Mononuclear cell (primary cell): ENCODE results near the gene MYO7A. TPM values are rescaled to one million over a fixed set of nuclear protein-coding genes. Genes with fewer than 3 reads are reported as not detected.
"Not testable (repeated sequence)": the region's sequence is repeated elsewhere in the genome, so short reads cannot be mapped to it uniquely, and the experiment has no call there.

Source experiments
- H3K27me3 ChIP-seq: 2 replicates; pipeline ENCODE4 v1.6.0; 2011; ENCODE audit warnings: low read length, control low read depth; ENCODE audit not compliant: insufficient read depth
- H3K4me1 ChIP-seq: 2 replicates; pipeline ENCODE4 v1.5.1; 2011; ENCODE audit warnings: mild to moderate bottlenecking, low read length, control low read depth; ENCODE audit not compliant: insufficient read depth
- H3K4me3 ChIP-seq: 2 replicates; pipeline ENCODE4 v1.5.1; 2011; ENCODE audit warnings: mild to moderate bottlenecking, low read length, moderate library complexity
- H3K9me3 ChIP-seq: 2 replicates; pipeline ENCODE4 v1.5.1; 2011; ENCODE audit warnings: low read depth, mild to moderate bottlenecking, control low read depth, low read length
- total RNA-seq: library from RNA; depleted of rRNA; stranded (reverse); fragments of >200 nt; gene quantifications from one replicate; pipeline ENCODE4 v1.2.3, GENCODE V29; 2012

The MYO7A gene
- total RNA-seq, 1 donor: 1.5 TPM

DNA sequence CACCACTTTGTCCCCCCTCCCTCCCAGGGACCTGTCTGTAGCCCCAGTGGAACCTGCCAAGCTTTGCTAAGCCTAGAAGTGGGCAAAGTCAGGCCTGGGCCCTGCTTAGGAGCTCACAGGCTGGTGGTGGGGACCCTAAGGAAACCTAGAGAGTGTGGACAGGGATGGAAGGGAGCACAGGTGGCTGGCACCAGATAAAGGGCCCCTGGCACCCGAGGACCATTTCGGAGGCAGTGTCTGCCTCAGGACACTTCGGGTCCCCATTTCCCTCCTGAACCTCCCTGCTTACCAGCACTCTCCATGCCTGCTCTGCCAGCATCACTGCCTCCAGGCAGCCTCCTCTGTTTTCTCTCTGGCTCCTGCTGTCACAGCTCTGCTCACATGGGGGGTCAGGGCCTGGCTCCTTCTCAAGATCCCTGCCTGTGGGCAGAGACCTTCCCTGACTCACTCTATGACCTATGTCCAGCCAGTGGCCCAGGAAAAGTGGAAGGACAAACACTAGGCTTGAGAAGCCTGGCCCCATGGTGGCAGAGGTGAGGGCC is 39.0 kb upstream of the MYO7A start:
- Histone ChIP-seq H3K4me3 (no peak overlapping the region), H3K9me3 (no peaks in the 10 kb centered on the region), H3K27me3 (no peaks in the 10 kb centered on the region), H3K4me1 (no peaks in the 10 kb centered on the region)

DNA sequence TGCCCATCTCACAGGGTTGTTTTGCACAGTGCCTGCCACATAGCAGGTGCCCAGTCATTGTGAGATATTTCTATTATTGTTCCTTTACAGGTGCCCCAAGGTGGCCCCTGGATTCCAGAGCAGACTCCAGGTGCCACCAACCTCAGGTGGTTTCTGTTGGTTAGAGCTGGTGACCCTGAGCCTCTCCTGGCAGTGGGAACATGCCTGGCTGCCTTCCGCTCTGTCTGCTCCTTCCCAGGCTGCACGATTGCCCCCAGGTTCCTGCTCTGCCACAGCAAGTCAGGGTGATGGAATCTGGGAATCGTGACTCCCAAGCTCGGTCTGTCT is 38.0 kb upstream of the MYO7A start:
- Histone ChIP-seq H3K4me3 (no peak overlapping the region), H3K4me1 (no peaks in the 10 kb centered on the region), H3K9me3 (no peaks in the 10 kb centered on the region), H3K27me3 (no peaks in the 10 kb centered on the region)

DNA sequence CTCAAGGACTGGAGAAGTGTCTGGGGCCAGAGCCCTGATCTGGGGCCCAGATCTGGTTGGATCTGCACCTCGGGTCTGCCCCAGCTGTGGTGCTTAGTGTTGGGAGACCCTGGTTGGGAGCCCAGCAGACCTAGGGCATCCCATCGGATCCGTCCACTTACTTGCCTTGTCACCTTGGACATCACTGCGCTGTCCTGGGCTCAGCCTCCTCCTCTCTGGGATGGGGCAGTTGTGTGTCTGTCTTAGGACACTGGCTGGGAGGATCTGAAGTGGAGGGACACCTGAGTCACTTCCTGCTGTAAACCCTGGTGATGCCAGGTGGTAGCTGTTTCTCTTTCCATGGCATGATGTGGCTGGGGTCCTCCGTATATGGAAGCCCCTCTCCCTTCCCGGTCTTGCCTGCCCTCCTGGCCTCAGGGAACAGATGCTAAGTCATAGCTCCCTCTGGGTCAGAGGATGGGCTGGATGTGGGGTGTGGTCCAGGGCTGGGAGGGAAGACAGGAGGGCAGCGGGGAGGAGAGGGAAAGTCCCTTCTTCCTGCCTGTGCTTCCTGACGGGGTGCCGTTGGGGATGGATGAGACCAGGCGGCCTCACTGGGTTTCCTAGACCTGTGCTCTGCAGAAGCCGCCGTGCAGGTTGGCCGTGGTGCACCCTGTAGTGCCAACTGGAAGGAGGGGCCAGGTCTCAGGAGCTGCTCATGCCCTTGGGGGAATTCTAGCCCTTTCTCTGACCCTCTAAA is 37.5 kb upstream of the MYO7A start:
- Histone ChIP-seq H3K4me1 (no peaks in the 10 kb centered on the region), H3K27me3 (no peaks in the 10 kb centered on the region), H3K9me3 (no peaks in the 10 kb centered on the region), H3K4me3 (no peak overlapping the region)

DNA sequence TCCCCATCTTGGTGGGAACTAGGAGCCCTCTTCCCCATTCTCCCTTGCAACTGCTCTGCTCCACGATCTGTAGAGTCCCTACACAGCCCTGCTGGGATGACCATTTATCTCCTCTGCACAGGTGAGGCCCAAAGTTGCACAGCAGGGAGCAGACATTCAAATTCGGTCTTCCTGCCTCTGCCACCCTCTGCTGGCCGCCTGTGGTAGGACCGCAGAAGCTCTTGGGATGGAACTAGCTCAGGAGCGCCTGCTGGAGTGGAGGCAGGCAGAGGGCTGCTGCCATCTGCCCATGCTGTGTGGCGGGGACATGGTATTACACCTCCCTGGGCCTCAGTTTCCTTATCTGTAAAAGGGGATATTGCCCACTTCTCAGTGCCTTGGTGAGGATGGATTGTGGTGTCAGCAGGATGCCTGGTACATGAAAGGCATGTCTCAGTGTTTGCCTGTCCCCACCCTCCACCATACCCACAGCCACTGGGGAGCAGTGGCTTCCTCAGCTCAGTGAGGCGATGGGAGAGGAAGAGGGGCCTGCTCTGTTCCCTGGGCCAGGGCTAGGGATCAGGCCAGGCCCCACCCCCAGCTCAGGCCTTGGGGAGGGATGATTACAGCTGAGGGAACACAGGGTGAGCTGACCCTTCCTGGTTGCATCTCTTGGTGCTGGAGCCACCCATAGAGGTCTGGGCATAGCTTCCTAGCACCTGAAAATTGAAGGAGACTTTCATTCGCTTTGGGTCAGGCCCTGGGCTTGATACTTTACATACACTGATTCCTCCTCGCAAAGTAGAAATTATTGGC is 36.7 kb upstream of the MYO7A start:
- H3K27me3 ChIP-seq: no peaks in the 10 kb centered on the region
- H3K4me3 ChIP-seq: no peak overlapping the region
- H3K4me1 ChIP-seq: no peaks in the 10 kb centered on the region
- no peaks in the 10 kb centered on the region for H3K9me3 ChIP-seq

DNA sequence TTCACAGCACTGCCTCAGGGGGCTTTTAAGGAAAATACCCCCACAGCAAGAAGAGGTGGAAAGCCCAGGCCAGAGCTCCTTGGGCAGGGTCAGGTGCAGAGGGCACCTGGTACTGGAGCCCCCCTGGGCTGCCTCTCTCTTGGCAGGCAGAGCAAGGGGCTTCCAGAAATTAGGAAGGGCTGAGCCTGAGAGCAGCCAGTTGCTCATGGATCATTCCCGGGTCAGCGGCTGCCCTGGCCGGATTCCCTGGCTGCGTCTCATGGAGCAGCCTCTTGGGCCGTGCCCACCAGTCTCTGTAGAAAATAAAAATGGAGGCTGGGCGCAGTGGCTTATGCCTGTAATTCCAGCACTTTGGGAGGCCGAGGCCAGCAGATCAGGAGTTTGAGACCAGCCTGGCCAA is 35.7 kb upstream of the MYO7A start:
- Histone ChIP-seq H3K4me3 (no peak overlapping the region), H3K27me3 (no peaks in the 10 kb centered on the region), H3K9me3 (no peaks in the 10 kb centered on the region), H3K4me1 (no peaks in the 10 kb centered on the region)

DNA sequence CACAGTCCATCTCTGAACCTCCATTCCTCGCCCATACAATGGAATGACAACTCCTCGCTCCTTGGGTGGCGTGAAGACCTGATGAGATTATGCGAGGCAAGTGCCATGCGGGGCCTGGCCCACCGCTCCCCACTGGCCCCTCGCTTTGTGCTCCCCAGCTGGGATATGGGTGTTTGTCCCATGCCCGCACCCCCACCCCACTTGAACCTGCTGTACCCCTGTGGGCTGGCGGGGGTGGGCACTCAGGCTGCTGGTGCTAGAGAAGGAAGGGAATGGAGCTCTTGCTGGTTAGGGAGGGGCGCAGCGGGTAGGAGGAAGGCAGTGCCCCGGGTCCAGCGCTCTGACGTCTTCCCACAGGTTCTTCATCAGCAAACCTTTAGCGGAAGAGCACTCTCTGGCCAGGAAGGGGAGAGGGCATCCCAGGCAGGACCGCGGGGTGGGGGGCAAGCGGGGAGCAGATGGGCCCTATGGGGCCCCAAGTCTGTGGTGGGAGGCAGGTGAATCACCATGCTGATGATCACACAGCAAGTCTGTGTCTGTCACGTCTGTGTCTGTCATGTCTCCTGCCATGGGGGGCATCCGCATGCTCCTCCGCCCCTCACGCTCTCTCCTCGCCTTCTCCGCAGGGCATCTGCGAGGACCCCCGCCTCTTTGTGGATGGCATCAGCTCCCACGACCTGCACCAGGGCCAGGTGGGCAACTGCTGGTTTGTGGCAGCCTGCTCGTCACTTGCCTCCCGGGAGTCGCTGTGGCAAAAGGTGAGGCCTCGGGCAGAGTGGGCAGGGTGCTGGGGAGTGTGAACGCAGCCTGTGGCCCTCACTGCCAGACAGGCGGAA is 34.8 kb upstream of the MYO7A start:
- Histone ChIP-seq H3K27me3 (no peaks in the 10 kb centered on the region), H3K4me1 (no peaks in the 10 kb centered on the region), H3K9me3 (no peaks in the 10 kb centered on the region), H3K4me3 (no peak overlapping the region)

DNA sequence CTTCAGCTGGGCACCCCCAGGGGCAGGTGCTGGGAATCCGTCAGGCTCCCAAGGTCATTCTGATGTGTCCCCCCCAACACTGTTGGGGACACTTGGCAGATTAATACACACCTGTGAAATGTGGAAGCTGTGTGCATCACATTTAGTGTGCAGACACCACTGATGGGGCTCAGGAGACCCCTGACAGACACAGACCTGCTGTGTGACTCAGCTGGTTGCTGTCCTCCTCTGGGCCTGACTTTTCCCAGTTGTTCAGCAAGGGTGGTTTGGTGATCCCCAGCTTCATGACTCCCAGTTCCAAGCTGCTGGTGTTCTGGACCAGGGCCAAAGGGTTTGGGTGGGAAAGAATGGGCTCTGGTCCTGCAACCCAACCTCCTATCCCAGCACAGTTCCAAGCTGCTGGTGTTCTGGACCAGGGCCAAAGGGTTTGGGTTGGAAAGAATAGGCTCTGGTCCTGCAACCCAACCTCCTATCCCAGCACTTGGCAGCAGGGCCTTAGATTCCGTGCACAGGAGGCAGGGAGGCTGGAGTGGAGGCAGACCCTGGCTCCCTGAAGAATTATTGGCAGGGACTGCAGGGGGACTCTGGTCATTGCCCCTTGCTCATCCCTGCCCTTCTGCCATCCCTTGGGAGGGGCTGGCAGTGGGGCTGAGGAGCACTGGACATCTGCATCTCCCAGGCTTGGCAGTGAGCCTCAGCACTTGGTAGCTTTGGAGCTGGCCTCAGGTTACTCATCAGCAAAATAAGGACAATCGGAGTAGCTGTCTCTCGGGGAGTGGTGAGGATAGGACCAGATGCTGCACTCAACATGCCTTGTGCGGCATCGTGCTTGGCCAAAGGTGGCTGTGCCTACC is 33.8 kb upstream of the MYO7A start:
- no peak overlapping the region for H3K4me3 ChIP-seq
- no peaks in the 10 kb centered on the region for H3K27me3 ChIP-seq
- no peaks in the 10 kb centered on the region for H3K4me1 ChIP-seq
- H3K9me3 ChIP-seq: no peaks in the 10 kb centered on the region

DNA sequence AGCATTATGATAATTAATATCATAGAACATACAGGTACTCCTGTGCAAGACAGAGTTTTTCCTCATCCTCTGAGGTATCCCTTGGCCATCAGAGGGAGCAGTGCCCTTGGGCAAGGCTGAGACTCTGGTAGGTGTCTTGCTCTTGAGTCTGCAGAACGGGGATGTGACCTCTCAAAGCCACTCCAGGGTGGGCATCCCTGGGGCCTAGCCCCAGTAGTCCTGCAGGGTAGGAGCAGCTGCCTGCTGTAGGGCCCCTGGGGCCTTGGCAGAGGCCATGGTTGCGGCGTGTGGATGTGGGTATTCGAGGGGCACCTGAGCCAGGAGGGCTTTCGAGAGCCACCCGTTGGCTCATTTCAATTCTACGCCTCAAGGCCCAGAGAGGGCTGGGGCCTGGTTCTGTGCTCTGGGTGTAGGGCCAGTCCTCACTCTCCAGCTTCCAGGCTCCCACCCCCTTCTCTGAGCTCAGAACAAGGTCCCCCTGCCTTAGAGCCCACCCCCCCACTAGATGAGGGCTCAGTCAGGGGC is 33.1 kb upstream of the MYO7A start:
- Histone ChIP-seq H3K9me3 (no peaks in the 10 kb centered on the region), H3K27me3 (no peaks in the 10 kb centered on the region), H3K4me3 (no peak overlapping the region), H3K4me1 (no peaks in the 10 kb centered on the region)

DNA sequence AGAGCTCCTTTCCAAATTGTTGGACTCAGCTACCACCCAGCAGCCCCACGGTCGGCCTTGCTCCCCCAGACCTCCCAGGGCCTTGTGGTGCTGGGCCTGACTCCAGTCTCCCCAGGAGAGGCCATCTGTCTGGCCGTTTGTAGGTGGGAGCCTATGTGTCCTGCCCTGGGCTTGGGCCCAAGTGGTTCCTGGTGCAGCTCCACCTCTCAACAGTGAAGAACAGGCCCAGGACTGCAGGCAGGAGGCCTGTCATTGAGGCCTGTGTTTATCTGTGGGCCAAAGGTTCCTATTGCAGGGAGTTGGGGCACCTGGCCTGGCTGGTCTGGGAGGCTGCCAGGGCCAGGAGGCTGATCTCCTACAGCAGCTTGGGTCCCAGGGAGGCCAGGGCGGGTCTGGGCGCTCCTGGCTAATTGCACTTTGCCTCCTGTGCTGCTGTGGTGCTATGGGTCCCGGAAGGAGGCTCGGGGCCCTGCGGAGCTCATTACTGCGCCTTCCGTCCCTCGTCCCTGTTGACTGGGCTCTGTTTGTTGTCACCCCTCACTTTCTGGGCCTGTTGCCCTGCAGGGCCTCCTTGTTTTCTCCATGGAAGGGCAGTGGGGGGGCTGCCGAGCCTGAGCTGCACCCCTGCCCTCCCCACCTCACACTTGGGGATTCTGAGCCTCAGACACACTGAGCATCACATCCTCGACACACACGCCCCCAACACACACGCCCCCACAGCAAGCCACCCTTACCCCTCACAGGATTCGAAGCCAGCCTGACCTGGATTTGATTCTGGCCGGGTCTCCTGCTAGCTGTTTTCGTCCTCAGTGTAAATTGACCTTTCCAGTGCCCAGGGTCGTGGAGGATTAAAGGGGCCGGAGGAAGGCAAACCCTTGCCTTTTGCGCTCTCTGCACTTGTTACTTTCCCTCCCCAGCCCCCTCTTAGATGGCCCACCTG is 32.2 kb upstream of the MYO7A start:
- no peaks in the 10 kb centered on the region for H3K4me1 ChIP-seq
- no peak overlapping the region for H3K4me3 ChIP-seq

DNA sequence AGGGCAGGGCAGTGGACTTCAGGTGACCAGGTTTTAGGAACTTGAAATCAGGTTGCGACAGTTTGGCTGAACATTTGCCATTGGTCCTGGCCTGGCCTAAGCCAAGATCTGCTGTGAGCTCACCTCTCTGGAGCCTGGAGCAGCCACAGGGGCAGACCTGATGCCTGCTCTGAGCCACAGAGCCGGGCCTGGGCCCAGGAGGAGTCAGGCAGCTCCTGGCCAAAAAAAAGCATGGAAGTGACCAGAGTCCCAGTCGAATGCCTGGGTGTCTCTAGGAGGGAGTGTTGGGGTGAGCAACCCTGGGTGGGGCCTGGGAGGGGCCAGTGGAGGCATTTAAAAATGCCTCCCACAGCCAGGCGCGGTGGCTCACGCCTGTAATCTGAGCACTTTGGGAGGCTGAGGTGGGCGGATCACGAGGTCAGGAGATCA is 31.4 kb upstream of the MYO7A start:
- Histone ChIP-seq H3K9me3 (no peaks in the 10 kb centered on the region), H3K4me3 (no peak overlapping the region), H3K4me1 (no peaks in the 10 kb centered on the region), H3K27me3 (no peaks in the 10 kb centered on the region)

More for the DNA sequence above, 32.2 kb upstream of the MYO7A start:
- H3K27me3 ChIP-seq: no peaks in the 10 kb centered on the region
- H3K9me3 ChIP-seq: no peaks in the 10 kb centered on the region

DNA sequence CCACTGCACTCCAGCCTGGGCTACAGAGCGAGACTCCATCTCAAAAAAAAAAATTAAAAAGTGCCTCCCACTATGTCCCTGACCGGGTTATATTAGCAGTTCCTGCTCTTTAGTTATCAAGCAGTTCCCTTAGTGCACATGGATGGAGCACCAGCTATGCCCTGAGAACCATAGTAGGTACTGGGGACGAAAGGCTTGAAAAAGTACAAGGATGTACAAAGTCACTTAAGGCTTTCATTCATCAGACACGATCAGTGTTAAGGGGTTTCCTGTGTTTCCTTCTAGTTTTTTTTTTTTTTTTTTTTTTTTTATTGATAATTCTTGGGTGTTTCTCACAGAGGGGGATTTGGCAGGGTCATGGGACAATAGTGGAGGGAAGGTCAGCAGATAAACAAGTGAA is 30.9 kb upstream of the MYO7A start:
- not testable (repeated sequence) for H3K4me3 ChIP-seq, H3K27me3 ChIP-seq, H3K4me1 ChIP-seq, H3K9me3 ChIP-seq

DNA sequence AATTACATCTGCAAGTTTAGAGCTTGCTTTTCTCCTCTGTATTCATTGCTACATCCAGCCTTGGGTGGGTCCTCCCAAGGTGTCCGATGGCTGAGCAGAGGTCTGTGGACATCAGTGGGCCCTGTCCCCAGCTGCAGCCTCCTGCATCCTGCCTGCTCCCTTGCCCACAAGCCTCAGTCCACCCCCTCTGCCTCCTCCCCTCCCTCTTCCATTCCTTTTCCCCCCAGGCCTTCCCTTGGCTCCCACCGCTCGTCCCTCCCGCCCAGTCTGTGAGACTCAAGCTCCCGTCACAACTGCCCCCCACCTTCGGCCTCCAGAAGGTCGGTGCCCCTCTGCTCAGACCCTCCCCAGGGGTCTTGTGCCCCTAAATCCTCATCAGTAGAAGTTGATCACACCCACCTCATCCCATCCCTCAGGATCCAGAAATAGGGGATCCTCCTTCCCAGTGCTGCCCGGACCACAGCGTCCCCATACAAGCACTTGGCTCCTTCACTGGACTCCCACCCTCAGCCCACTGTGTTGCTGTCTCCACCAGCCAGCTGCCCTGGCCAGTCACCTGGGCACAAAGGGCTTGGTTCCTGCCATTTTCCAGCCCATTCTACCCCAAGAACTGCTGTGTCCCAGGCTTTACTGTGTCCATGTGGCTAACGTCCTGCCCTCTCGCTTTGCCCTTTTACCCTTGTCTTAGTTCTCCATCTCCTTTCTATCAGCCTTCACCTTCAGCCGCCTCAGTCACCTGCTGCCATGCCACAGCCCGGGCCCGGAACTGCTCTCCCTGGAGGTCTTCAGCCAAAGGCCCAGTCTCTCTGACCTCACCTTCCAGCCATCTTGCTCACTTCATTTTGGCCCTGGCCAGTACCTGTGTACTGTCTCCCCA is 27.6 kb upstream of the MYO7A start:
- no peak overlapping the region for H3K4me3 ChIP-seq
- no peaks in the 10 kb centered on the region for H3K9me3 ChIP-seq
- no peaks in the 10 kb centered on the region for H3K27me3 ChIP-seq
- H3K4me1 ChIP-seq: no peaks in the 10 kb centered on the region
